HUDEP-2 (cell line): Measurements from ENCODE around the gene LAMA2.

Experiments used
- DNase-seq, 76 experiments: peaks; one replicate each; lab custom pipeline; 2025; ENCODE audit not compliant: unreplicated experiment in 76 of 76; lab: John Stamatoyannopoulos, UW

LAMA2 gene, protein sequence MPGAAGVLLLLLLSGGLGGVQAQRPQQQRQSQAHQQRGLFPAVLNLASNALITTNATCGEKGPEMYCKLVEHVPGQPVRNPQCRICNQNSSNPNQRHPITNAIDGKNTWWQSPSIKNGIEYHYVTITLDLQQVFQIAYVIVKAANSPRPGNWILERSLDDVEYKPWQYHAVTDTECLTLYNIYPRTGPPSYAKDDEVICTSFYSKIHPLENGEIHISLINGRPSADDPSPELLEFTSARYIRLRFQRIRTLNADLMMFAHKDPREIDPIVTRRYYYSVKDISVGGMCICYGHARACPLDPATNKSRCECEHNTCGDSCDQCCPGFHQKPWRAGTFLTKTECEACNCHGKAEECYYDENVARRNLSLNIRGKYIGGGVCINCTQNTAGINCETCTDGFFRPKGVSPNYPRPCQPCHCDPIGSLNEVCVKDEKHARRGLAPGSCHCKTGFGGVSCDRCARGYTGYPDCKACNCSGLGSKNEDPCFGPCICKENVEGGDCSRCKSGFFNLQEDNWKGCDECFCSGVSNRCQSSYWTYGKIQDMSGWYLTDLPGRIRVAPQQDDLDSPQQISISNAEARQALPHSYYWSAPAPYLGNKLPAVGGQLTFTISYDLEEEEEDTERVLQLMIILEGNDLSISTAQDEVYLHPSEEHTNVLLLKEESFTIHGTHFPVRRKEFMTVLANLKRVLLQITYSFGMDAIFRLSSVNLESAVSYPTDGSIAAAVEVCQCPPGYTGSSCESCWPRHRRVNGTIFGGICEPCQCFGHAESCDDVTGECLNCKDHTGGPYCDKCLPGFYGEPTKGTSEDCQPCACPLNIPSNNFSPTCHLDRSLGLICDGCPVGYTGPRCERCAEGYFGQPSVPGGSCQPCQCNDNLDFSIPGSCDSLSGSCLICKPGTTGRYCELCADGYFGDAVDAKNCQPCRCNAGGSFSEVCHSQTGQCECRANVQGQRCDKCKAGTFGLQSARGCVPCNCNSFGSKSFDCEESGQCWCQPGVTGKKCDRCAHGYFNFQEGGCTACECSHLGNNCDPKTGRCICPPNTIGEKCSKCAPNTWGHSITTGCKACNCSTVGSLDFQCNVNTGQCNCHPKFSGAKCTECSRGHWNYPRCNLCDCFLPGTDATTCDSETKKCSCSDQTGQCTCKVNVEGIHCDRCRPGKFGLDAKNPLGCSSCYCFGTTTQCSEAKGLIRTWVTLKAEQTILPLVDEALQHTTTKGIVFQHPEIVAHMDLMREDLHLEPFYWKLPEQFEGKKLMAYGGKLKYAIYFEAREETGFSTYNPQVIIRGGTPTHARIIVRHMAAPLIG (N-terminal part only)

DNA sequence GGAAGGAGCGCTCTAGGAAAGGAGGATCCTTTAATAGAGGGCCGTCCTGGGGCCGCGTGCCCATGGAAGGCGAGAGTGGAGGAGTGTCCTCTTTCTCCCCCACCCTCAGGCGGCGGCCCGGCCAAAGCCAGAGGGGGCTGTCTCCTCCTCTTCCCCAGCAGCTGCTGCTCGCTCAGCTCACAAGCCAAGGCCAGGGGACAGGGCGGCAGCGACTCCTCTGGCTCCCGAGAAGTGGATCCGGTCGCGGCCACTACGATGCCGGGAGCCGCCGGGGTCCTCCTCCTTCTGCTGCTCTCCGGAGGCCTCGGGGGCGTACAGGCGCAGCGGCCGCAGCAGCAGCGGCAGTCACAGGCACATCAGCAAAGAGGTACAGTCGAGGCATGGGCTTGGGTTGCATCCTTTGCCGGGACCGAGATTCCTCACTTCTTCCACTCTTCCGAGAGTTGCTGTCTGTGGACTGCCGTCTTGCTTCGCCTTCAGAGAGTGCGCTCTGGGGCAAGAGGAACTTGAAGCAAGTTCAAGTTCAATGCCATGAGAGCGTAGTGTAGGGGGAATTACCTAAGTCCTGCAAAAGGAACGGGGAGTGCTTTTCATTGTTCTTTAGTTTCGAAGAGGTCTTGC, at the start of gene LAMA2:
Gene LAMA2 (plus strand): TSS at position 148 of the 621 bp plus-strand sequence. CDS start 108 bp downstream, at position 256.
- DNase-seq = no peak

GRCh38 chr6:128836761-128837160, 46.2 kb upstream of the LAMA2 start:
- DNase-seq = no peak

- DNase-seq = peak in 11 of 76 experiments; percentile 2 to 46 (median 9)
Observed at GRCh38 chr6:128841518-128841917, 41.4 kb upstream of the LAMA2 start.

- no peak for DNase-seq
Observed at GRCh38 chr6:128844598-128844997, 38.3 kb upstream of the LAMA2 start.

DNA sequence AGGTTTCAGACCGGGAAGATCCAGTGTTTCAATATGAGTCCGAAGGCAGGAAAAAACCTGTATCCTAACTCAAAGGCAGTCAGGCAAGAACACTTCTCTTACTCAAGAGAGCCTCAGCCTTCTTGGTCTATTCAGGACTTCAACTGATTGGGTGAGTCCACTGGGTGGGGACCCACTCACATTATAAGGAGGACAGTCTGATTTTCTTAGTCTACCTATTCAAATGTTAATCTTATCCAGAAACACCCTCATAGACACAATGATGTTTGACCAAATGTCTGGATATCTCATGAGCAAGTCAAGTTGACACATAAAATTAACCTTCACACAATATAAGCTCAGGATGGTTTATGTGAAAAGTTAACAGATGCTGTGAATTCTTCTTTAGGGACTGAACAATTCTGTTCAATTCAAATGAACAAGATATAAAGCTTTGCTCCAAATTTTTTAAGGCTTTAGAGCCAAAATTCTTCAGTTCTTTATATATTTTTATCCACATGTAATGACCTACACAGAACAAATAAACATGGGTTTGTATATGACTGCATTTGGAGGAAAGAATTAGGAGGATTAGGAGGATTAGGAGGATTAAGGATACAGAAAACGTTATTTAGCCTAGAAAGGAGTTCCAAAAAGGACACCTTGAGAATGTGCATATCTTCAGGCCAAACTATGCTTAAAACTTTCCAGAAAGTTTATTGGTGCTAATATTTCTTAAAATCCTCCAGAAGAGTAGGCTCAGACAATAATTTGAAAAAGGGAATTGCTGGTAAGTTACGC, 35.3 kb upstream of the LAMA2 start:
- DNase-seq = no peak

DNA sequence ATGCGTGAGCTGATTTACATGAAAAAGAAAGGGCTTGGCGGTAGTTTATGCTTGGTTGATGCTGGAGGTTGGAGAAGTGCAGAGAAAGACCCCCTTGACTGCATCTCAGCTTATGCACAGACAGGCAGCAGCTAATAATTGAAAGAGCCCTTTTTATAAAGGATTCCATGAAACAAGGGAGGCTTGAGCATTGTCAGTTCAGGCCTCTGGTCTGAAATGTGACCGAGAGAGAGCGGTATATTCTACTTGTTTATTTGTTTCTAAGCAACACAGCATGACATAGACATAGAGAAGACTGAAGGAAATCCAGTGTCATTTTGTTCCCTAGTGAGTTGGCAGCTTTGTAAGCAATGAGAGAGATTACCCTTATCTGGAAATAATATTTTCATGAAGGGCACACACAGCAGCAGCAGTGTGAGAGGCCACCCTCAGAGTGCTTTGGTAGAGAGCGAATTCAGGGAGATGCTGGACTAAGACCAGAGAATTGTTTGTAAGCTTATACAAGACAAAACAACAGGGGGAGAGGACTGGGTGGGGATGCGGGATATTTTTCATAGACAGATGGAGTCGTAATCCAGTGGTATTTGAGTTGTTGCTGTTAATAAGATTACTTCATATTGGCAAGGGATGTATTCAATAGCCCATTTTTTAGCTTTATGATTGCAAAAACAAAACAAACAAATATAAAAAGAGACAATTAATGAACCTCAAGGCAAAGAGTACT, 34.6 kb upstream of the LAMA2 start:
- DNase-seq = no peak

GRCh38 chr6:128855581-128856085, 27.3 kb upstream of the LAMA2 start:
- no peak for DNase-seq

DNA sequence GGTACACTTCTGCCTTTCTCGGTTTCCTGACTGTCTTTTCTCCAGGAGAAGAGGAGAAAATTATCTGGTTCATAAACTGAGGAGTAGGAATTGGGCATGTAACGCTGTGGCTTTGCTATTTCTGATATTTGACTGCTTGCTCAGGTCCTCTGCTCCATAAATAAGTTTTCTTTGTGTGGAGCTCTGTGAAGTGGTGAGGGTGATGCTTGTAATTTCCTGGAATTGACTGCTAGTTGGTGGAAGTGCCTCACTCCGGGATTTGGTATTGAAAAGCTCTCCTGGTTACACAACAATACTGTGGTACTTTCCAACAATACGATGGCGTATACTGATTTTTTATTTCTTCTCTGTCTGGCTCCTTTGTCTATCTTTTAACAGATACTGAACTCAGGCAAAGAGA, 25.1 kb upstream of the LAMA2 start:
- DNase-seq = no peak

GRCh38 chr6:128860782-128861181, 22.2 kb upstream of the LAMA2 start:
- no peak for DNase-seq

GRCh38 chr6:128863983-128864382, 19.0 kb upstream of the LAMA2 start:
- DNase-seq = no peak

GRCh38 chr6:128870746-128871145, 12.2 kb upstream of the LAMA2 start:
- no peak for DNase-seq

DNA sequence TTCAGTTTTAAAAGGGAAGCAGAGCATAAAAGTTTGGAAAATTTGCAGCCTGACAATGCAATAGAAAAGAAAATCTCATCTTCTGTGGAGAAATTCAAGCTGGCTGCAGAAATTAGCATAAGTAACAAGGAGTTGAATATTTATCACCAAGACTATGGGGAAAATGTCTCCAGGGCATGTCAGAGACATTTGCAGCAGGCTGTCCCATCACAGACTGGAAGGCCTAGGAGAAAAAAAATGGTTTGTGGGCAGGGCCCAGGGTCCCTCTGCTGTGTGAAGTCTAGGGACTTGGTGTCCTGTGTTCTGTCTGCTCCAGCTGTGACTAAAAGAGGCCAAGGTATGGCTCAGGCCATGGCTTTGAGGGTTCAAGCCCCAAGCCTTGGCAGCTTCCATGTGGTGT, 8.1 kb upstream of the LAMA2 start:
- no peak for DNase-seq

GRCh38 chr6:128882560-128882959, 378 bp upstream of the LAMA2 start:
- DNase-seq = no peak

- no peak for DNase-seq
Observed at GRCh38 chr6:128883906-128884305, 968 bp downstream of the LAMA2 start.

- DNase-seq = no peak
Observed at GRCh38 chr6:128885381-128885780, 2.4 kb downstream of the LAMA2 start.

DNA sequence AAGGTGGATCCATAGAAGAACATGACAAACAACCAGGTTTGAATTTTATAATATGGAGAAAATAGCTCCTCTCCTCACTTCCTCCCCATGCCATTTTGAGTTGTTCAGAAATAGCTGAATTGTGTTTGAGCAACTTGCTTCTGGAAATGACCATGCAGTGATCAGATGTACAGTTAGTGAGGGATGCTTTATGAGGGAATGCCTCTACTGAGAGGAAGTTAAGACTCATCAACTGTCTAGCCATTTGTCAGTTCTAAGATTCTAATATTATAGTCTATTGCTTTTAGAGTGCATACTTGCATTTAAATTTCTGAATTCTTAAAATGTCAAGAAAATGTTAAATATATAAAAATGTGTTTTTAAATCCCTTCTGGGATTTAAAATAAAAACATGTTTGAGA, 3.8 kb downstream of the LAMA2 start:
- DNase-seq = no peak

DNA sequence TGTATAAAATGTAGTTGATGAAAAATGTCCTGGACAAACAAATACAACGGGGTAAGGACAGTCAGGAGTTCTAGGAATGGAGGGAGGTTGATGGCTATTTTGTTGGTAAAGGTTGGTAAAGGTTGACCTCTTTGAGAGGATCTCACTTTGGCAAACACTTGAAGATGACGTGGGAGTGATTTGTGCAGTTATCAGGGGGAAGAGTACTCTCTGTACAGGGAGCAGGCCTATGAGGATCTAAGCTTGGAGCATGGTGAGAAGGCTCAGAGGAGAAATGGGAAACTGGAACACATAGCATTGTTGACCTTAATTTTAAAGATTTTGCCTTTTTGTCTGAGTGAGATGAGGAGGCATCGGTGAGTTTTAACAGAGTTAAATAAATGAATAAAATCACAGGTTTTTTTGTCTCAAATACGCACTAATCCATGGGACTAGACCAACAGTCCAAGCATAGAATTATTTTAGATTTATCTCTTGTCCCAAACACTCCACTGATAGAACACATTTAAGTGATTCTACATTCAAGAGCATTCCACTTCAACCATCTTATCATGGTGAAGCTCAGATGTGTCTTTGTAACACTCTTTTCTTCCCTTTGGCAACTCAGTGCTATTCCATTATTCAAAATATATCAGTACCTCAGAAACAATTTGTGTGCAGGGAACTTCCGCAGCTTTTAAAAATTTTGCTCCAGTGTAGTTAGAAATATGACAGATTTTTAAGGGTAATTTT, 5.7 kb downstream of the LAMA2 start:
- no peak for DNase-seq

DNA sequence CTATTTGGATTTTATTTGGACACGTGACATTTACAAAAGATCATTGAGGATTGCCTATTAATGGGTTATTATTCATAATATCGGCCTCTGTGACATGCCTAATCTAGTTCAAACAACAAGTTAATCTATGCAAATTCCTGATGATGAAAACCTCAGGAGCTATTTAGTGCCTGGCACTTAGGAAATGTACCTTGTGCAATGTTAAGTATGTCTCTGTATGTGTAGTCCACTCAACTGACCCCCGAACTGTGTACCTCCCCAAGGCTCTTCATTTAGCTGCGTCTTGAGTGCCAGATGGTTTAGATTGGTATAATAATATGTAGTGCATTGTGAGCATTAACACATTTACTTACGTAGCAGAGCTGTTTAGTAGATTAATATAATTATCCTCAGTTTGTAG, 6.9 kb downstream of the LAMA2 start:
- DNase-seq = no peak
